LNCAP (cell line): ENCODE measurements around the gene CRIM1.

ENCODE experiments used
- TF ChIP-seq, protein P1 (sequence below): fragments of 450-650 bp; IDR thresholded peaks from 2 replicates; pipeline ENCODE4 v1.5.1; 2017; ENCODE audit warnings: mild to moderate bottlenecking

Gene CRIM1

GRCh38 chr2:36339607-36340218 is 15.9 kb upstream of the CRIM1 start:
- TF ChIP-seq, protein P1, sequence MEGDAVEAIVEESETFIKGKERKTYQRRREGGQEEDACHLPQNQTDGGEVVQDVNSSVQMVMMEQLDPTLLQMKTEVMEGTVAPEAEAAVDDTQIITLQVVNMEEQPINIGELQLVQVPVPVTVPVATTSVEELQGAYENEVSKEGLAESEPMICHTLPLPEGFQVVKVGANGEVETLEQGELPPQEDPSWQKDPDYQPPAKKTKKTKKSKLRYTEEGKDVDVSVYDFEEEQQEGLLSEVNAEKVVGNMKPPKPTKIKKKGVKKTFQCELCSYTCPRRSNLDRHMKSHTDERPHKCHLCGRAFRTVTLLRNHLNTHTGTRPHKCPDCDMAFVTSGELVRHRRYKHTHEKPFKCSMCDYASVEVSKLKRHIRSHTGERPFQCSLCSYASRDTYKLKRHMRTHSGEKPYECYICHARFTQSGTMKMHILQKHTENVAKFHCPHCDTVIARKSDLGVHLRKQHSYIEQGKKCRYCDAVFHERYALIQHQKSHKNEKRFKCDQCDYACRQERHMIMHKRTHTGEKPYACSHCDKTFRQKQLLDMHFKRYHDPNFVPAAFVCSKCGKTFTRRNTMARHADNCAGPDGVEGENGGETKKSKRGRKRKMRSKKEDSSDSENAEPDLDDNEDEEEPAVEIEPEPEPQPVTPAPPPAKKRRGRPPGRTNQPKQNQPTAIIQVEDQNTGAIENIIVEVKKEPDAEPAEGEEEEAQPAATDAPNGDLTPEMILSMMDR: no peak

DNA sequence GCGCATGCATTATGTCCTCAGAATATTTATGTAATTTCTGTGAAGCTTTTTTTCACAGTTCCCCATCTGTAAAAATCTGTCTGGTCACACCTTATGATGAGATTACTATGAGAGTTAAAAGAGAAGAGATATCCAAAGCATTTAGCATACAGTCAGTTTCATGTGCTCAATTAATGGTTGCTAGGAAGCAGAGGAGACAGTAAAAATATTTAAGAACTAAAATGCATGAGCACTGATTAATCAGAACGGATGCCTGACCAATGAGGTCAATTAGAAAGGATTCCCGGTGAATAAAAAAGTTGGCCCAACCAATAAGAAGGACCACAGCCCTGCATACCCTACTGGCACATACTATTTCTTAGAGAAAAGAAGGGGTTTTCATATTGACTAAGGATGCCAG is 12.0 kb upstream of the CRIM1 start:
- TF ChIP-seq, protein P1: no peak

- TF ChIP-seq, protein P1: no peak
Measured at GRCh38 chr2:36348721-36349120, 6.9 kb upstream of the CRIM1 start.

DNA sequence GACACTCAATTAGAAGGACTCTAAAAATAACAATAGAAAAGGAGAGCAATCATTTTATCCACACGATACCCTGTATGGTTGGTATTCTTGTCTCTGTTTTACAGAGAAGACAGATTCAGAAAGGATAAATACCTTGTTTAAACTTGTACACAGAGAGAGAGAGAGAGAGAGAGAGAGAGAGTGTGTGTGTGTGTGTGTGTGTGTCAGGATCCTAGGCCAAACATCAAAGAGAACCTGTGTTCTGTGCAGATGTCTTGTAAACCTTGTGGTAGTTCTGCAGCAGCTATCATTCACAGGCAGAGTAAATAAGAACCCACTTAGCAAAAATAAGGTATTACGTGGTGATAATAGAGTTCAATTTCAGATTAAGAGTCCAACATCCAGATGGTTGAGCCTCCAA is 4.3 kb upstream of the CRIM1 start:
- TF ChIP-seq, protein P1: no peak

DNA sequence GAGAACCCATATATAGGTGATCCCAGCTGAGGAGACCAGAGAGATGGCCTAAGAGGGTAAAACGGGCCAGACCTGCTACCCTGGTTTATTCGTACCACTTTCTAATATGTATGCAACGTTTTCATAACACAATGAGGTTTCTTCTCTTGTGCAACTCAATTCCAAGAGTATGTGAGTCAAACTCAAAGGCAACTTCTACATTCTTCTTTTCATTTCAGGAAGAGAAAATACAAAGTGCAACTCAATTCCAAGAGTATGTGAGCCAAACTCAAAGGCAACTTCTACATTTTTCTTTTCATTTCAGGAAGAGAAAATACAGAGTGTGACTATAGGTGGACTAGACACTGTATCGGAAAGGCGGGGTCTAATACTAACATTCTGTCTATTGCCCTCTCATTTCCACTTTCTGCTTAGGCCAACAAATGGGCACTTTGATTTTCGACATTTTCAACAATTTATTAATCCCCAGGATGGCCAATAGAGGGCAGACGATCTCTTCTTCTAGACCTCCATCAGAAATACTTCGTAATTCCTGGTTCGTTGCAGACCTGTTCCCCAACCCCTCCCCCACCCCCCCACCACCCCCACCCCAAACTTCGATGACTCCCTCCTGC is 3.7 kb upstream of the CRIM1 start:
- TF ChIP-seq, protein P1: peak; percentile 46; the same call in 1 of the 2 replicates

DNA sequence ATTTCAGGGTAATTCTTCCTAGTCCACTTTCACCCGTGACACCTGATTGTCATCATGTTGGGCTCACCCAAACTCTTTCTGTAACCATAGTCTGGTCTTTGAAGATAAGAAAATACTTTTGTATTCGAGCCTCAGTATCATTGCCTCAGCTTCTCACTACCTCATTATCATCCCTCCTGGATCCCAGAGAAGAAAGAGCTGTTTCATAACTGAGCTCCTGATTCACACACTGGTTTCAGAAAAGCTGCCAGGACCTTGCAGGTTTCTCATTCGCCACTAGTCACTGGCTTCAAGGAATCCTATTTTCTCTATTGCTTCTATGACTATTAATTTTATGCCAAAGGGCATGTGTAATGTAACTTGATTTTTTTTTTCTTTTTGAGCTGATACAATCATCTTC is 2.9 kb upstream of the CRIM1 start:
- TF ChIP-seq, protein P1: no peak

DNA sequence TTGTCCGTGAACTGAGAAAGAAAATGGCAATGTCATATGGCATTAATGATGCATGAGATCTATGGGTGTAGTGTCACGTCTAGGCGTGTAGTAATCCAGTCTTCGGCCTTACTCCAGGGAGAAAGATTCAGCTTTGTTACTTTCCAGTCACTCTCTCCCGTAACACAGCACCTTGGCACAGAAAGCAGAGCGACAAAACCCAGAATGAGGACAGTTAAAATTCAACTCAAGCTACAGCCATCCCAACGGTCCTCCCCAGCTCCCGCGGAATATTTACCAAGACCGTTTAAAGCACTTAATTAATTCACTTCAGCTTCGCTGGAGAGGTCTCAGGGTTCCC is 797 bp upstream of the CRIM1 start:
- TF ChIP-seq, protein P1: no peak

DNA sequence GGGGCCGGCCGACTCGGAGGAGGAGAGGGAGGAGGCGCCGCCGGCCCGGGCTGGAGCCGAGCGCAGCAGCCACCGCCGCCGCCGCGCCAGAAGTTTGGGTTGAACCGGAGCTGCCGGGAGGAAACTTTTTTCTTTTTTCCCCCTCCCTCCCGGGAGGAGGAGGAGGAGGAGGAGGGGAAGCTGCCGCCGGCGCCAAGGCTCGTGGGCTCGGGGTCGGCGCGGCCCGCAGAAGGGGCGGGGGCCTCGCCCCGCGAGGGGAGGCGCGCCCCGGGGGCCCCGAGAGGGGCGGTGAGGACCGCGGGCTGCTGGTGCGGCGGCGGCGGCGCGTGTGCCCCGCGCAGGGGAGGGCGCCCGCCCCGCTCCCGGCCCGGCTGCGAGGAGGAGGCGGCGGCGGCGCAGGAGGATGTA is 316 bp downstream of the CRIM1 start:
- TF ChIP-seq, protein P1: no peak
